Gastrocnemius medialis (tissue), 4 donors: Measurements from ENCODE around the gene MRPS25.

Experiments
- CTCF ChIP-seq, 5 experiments: fragments of 450-650 bp in 3 of 5; fragments of 200-600 bp in 2 of 5; sonication (generic) in 2 of 5; IDR thresholded peaks in 4 of 5; conservative IDR thresholded peaks in 1 of 5; 1 replicate in 4 of 5; 2 replicates in 1 of 5; pipeline ENCODE4 v1.5.1; 2016 to 2019; ENCODE audit warnings: antibody characterized with exemption in 5 of 5, mild to moderate bottlenecking in 3 of 5, moderate library complexity in 3 of 5
- POLR2A ChIP-seq, 2 donors: fragments of 450-650 bp; IDR thresholded peaks; one replicate each; pipeline ENCODE4 v1.6.1; 2017; ENCODE audit warnings: antibody characterized with exemption in 2 of 2, mild to moderate bottlenecking in 2 of 2, moderate library complexity in 2 of 2

- TF ChIP-seq CTCF (IDR thresholded peaks at IDR 0.05 in 4 of 5, conservative IDR thresholded peaks at IDR 0.05 in 1 of 5) (no peak), POLR2A (IDR thresholded peaks at IDR 0.05) (no peak)
These were observed 20.8 kb downstream of the MRPS25 start for GRCh38 chr3:15044326-15044725.
